GM12872 (cell line): ENCODE data around the gene GJC2.

Experiments used
- CTCF ChIP-seq: IDR thresholded peaks from 3 replicates; pipeline ENCODE4 v1.5.1; 2011; ENCODE audit warnings: low read depth, mild to moderate bottlenecking, low read length, moderate library complexity; ENCODE audit not compliant: insufficient read depth

The GJC2 gene

GRCh38 chr1:228168563-228169270 lies 19.0 kb downstream of the GJC2 start:
- TF ChIP-seq CTCF = no peak

- no peak for TF ChIP-seq CTCF
Observed at GRCh38 chr1:228169345-228169744, 19.6 kb downstream of the GJC2 start.

GRCh38 chr1:228170666-228171065 lies 20.9 kb downstream of the GJC2 start:
- TF ChIP-seq CTCF = no peak

GRCh38 chr1:228171221-228171891 lies 21.6 kb downstream of the GJC2 start:
- no peak for TF ChIP-seq CTCF

GRCh38 chr1:228172591-228173527 lies 23.1 kb downstream of the GJC2 start:
- no peak for TF ChIP-seq CTCF

GRCh38 chr1:228174482-228175315 lies 25.0 kb downstream of the GJC2 start:
- TF ChIP-seq CTCF = no peak
